WERI-Rb-1 (cell line): ENCODE measurements around the gene NET1.
"Not testable (repeated sequence)": the region's sequence is repeated elsewhere in the genome, so short reads cannot be mapped to it uniquely, and the experiment has no call there.

Experiments
- DNase-seq: peaks from one replicate; pipeline ENCODE4 v3.0.0-alpha.2; 2020
- H3K27ac ChIP-seq: fragments of 250-450 bp; sonication (Bioruptor Pico); 2 replicates; pipeline ENCODE4 v1.5.1; 2020; ENCODE audit warnings: mild to moderate bottlenecking, moderate library complexity
- H3K27me3 ChIP-seq: fragments of 250-450 bp; sonication (Bioruptor Pico); 2 replicates; pipeline ENCODE4 v1.5.1; 2021; ENCODE audit warnings: mild to moderate bottlenecking, low read depth, moderate library complexity; ENCODE audit not compliant: insufficient read depth, severe bottlenecking
- H3K36me3 ChIP-seq: fragments of 250-450 bp; sonication (Bioruptor Pico); 2 replicates; pipeline ENCODE4 v1.5.1; 2020; ENCODE audit warnings: mild to moderate bottlenecking, moderate library complexity
- H3K4me3 ChIP-seq: 2 replicates; pipeline ENCODE4 v1.5.1; 2011; ENCODE audit warnings: low read depth, mild to moderate bottlenecking, control low read depth, low read length
- H3K9me3 ChIP-seq: fragments of 250-450 bp; sonication (Bioruptor Pico); 2 replicates; pipeline ENCODE4 v1.5.1; 2021; ENCODE audit warnings: mild to moderate bottlenecking, moderate library complexity; ENCODE audit not compliant: severe bottlenecking
- TF ChIP-seq, protein P1 (sequence below): IDR thresholded peaks from 2 replicates; pipeline ENCODE4 v1.5.1; 2011; ENCODE audit warnings: low read depth, mild to moderate bottlenecking, control low read depth, inconsistent platforms, low read length

Gene NET1

GRCh38 chr10:5470062-5470751 is 57.9 kb downstream of the NET1 start:
- Histone ChIP-seq H3K9me3 (no peaks in the 10 kb centered on the region), H3K27ac (no peak overlapping the region), H3K27me3 (no peaks in the 10 kb centered on the region), H3K4me3 (no peak overlapping the region), H3K36me3 (no peaks in the 10 kb centered on the region)
- no peak for DNase-seq
- TF ChIP-seq, protein P1, sequence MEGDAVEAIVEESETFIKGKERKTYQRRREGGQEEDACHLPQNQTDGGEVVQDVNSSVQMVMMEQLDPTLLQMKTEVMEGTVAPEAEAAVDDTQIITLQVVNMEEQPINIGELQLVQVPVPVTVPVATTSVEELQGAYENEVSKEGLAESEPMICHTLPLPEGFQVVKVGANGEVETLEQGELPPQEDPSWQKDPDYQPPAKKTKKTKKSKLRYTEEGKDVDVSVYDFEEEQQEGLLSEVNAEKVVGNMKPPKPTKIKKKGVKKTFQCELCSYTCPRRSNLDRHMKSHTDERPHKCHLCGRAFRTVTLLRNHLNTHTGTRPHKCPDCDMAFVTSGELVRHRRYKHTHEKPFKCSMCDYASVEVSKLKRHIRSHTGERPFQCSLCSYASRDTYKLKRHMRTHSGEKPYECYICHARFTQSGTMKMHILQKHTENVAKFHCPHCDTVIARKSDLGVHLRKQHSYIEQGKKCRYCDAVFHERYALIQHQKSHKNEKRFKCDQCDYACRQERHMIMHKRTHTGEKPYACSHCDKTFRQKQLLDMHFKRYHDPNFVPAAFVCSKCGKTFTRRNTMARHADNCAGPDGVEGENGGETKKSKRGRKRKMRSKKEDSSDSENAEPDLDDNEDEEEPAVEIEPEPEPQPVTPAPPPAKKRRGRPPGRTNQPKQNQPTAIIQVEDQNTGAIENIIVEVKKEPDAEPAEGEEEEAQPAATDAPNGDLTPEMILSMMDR: no peak

DNA sequence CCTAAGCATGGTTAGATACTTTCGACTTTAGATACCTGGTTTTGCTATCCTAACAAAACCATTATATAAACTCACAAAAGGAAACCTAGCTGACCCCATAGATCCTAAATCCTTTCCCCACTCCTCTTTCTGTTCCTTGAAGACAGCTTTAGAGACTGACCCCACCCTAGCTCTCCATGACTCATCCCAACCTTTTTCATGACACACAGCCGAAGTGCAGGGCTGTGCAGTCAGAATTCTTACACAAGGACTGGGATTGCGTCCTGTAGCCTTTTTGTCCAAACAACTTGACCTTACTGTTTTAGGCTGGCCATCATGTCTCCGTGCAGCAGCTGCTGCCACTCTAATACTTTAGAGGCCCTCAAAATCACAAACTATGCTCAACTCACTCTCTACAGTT is 62.3 kb downstream of the NET1 start:
- not testable (repeated sequence) for H3K9me3 ChIP-seq, H3K36me3 ChIP-seq, H3K27me3 ChIP-seq, H3K27ac ChIP-seq, H3K4me3 ChIP-seq, DNase-seq

DNA sequence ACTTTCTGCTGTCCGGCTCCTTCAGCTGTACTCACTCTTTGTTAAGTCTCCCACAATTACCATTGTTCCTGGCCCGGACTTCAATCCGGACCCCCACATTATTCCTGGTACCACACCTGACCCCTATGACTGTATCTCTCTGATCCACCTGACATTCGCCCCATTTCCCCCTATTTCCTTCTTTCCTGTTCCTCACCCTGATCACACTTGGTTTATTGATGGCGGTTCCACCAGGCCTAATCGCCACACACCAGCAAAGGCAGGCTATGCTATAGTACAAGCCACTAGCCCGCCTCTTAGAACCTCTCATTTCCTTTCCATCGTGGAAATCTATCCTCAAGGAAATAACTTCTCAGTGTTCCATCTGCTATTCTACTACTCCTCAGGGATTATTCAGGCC is 62.7 kb downstream of the NET1 start:
- H3K27ac ChIP-seq, DNase-seq, H3K4me3 ChIP-seq, H3K27me3 ChIP-seq, H3K36me3 ChIP-seq, H3K9me3 ChIP-seq: not testable (repeated sequence)

DNA sequence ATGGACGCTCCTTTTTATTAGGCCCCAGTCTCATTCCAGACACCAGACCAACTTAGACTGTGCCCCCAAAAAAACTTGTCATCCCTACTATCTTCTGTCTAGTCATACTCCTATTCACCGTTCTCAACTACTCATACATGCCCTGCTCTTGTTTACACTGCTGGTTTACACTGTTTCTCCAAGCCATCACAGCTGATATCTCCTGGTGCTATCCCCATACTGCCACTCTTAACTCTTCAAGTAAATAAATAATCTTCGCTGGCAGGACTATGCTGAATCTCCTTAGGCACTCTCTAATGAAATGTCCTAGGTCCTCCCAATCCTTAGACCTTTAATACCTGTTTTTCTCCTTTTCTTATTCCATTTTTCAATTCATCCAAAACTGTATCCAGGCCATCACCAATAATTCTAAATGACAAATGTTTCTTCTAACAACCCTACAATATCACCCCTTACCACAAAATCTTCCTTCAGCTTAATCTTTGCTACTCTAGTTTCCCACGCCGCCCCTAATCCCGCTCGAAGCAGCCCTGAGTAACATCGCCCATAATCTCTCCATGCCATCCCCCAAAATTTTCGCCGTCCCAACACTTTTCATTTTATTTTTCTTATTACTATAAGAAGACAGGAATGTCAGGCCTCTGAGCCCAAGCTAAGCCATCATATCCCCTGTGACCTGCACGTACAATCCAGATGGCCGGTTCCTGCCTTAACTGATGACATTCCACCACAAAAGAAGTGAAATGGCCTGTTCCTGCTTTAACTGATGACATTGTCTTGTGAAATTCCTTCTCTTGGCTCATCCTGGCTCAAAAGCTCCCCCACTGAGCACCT is 63.8 kb downstream of the NET1 start:
- not testable (repeated sequence) for H3K4me3 ChIP-seq, DNase-seq, H3K27ac ChIP-seq, H3K9me3 ChIP-seq, H3K36me3 ChIP-seq, H3K27me3 ChIP-seq

GRCh38 chr10:5476918-5477525 is 64.7 kb downstream of the NET1 start:
- DNase-seq: peak; percentile 33

DNA sequence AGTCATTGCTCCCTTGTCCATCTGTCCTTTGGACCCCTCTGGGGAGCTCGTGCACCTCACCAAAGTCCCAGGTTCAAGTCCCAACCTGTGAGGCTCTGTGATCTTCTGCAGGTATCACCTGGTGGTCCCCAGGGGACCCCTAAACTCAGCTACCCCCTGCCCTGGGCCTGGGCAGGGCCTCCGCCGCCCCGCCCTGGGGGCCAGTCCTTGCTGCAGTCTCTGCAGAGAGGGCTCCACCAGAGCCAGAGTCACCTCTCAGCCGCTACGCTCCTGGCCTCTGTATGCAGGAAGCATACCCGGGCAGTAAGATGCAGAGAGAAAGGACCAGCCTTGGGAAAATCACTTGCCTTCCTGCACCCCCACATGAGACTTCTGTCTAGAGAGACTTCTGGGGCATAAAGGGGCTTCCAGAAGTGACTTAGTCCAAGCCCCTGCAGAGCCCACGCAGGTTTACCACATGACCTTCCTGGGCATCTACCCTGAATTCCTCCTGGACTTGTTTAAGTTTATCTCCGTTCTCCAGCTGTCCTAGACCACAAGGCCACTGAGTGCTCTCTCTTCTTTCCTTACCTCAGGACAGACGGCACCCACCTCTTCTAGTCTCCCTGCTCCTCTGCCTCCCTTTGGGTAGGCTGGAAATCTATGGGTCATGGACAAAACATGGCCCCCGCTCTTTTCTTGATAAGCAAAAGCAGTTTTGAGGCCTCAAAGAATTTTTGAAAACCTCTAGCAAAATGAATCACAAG is 65.8 kb downstream of the NET1 start:
- no peaks in the 10 kb centered on the region for H3K27me3 ChIP-seq
- TF ChIP-seq, protein P1: no peak
- H3K36me3 ChIP-seq: no peaks in the 10 kb centered on the region
- DNase-seq: no peak
- no peak overlapping the region for H3K4me3 ChIP-seq
- H3K27ac ChIP-seq: no peak overlapping the region
- H3K9me3 ChIP-seq: no peaks in the 10 kb centered on the region

More at GRCh38 chr10:5476918-5477525, 64.7 kb downstream of the NET1 start:
- H3K27me3 ChIP-seq: no peaks in the 10 kb centered on the region
- no peaks in the 10 kb centered on the region for H3K36me3 ChIP-seq
- no peak overlapping the region for H3K27ac ChIP-seq
- no peak overlapping the region for H3K4me3 ChIP-seq
- H3K9me3 ChIP-seq: no peaks in the 10 kb centered on the region
- TF ChIP-seq, protein P1: no peak
